ENCODE data around the gene TNFAIP6. TPM values are rescaled to one million over a fixed set of nuclear protein-coding genes. Genes with fewer than 3 reads are reported as not detected.

Gene TNFAIP6
- polyA plus RNA-seq, 1 donor = 2.9 TPM

DNA sequence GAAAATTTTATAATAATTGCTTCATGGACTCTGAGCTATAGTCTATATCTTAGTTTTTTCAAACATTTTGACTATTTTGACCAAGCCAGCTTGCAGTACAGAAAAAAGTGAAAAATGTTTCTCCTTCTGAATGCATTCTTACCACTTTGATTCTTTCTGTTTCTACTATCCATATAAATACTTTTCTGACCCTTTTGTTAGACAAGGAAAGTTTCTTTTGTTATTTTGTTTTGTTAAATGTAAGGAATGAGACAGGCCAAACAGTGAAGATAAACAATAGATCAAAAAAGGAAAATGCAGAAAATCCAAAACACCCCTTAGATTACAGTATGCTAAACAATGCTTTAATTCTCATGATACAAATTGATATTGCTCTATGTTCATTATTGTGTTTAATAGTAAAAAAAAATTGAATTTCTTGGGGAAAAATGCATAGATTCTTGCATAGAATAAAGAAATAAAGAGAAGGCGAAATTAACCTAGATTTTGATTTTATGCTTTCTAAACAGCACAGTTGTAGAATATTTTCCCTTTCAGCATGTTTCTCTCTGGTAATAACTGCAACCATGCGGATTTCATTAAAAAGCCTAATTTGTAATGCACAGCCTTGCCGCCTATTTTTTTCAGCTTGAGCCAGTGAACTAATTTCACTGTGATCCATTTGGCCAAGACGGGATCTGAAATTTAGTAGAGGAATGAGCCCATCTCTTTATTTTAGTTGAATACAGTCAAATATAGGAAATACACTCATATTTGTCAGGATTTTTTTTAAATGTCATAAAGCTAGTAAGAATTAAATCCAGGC lies 976 bp downstream of the TNFAIP6 start:
- Histone ChIP-seq H3K36me3 (ENCODE audit: control insufficient read depth, insufficient read depth, low read length) (no peaks in the 10 kb centered on the region), H3K4me1 (ENCODE audit: control insufficient read depth, insufficient read depth, low read length) (no peaks in the 10 kb centered on the region), H3K4me3 (ENCODE audit: low read length) (no peak overlapping the region), H3K9me3 (ENCODE audit: control insufficient read depth, low read depth, low read length) (no peaks in the 10 kb centered on the region), H3K27me3 (ENCODE audit: control insufficient read depth, insufficient read depth, low read length) (no peaks in the 10 kb centered on the region), H3K27ac (ENCODE audit: low read length) (no peak overlapping the region)
- 100% methylated on average over 1 of the region's 4 CpGs for WGBS (ENCODE audit: insufficient coverage, low lambda C conversion rate)
- DNase-seq = no peak

DNA sequence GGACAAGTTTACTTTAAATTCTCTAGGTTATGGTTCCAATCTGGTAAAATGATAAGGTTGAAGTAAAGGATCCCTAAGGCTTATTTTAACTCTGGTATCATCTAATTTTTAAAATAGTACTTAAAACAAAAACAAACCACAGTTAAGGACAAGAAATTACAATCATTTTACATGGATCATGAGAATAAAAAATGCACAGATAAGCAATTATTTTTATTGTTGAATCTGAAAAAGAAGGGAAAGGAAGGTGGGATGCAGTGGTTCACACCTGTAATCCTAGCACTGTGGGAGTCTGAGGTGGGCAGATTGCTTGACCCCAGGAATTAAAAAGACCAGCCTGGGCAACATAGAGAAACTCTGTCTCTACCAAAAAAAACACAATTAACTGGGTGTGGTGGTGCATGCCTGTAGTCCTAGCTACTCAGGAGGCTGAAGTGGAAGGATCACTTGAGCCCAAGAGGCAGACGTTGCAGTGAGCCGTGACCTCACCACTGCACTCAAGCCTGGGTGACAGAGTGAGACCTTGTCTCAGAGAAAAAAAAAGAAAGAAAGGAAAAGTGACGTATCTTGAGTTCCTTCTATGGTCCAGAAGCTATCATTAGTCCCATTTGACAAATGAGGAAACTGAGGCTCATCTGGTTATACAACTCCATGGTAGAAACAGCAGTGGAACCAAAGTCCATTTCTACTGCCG lies 2.5 kb downstream of the TNFAIP6 start:
- Histone ChIP-seq H3K27me3 (ENCODE audit: control insufficient read depth, insufficient read depth, low read length) (no peaks in the 10 kb centered on the region), H3K27ac (ENCODE audit: low read length) (no peak overlapping the region), H3K4me3 (ENCODE audit: low read length) (no peak overlapping the region), H3K36me3 (ENCODE audit: control insufficient read depth, insufficient read depth, low read length) (no peaks in the 10 kb centered on the region), H3K9me3 (ENCODE audit: control insufficient read depth, low read depth, low read length) (no peaks in the 10 kb centered on the region), H3K4me1 (ENCODE audit: control insufficient read depth, insufficient read depth, low read length) (no peaks in the 10 kb centered on the region)
- no CpG with 5 or more reads among the region's 4 CpGs for WGBS (ENCODE audit: insufficient coverage, low lambda C conversion rate)
- DNase-seq = no peak

DNA sequence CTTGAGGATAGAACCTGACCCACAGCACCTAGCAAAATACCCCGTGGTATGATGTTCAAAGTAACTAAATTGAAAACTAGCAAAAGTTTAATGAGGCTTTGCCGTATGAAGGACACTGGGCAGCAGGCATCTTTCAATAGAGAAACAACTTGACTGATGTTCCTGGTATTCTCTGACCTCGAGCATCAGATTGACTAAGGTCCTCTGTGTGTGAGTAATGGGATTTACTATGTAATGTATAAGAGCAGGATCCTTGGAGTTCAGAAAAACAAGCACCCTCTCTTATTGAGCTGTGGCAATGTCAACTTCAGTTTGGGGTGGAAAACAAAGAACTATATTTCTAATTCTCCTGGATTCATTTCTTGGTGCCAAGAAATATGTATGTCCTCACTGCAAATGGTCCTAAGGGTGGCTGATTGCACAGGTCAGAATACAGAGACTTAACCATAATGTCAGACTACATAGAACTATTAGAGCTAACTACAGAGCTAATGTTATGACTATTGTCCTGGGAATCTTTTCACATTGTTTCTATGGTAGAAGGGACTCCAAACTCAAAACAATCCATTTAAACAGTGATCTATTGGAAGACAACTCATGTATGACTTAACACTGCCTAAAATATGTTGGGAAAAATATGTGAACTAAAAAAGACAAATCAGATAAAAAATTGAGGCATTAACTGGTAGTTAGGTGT lies 4.4 kb downstream of the TNFAIP6 start:
- H3K36me3 ChIP-seq (ENCODE audit: control insufficient read depth, insufficient read depth, low read length) = no peaks in the 10 kb centered on the region
- no peaks in the 10 kb centered on the region for H3K27me3 ChIP-seq (ENCODE audit: control insufficient read depth, insufficient read depth, low read length)
- no peak overlapping the region for H3K27ac ChIP-seq (ENCODE audit: low read length)
- no peaks in the 10 kb centered on the region for H3K9me3 ChIP-seq (ENCODE audit: control insufficient read depth, low read depth, low read length)
- 100% methylated on average over 1 of the region's 3 CpGs for WGBS (ENCODE audit: insufficient coverage, low lambda C conversion rate)
- DNase-seq = no peak
- no peaks in the 10 kb centered on the region for H3K4me1 ChIP-seq (ENCODE audit: control insufficient read depth, insufficient read depth, low read length)
- no peak overlapping the region for H3K4me3 ChIP-seq (ENCODE audit: low read length)

DNA sequence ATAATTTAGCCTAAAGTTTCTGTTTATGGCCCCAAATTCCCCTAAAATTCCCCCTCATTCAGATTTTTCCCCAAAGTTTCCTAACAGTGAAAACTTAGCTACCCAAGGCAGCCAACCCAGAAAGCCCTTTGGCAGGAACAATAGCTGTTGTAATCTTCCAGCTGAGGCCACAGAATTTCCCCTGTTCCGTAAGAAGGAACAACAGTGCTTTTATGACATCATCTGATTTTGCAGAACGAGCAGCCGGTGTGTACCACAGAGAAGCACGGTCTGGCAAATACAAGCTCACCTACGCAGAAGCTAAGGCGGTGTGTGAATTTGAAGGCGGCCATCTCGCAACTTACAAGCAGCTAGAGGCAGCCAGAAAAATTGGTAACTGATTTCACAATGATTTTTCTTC lies 6.3 kb downstream of the TNFAIP6 start:
- Histone ChIP-seq H3K9me3 (ENCODE audit: control insufficient read depth, low read depth, low read length) (no peaks in the 10 kb centered on the region), H3K4me1 (ENCODE audit: control insufficient read depth, insufficient read depth, low read length) (no peaks in the 10 kb centered on the region), H3K4me3 (ENCODE audit: low read length) (no peak overlapping the region), H3K27ac (ENCODE audit: low read length) (no peak overlapping the region), H3K27me3 (ENCODE audit: control insufficient read depth, insufficient read depth, low read length) (no peaks in the 10 kb centered on the region), H3K36me3 (ENCODE audit: control insufficient read depth, insufficient read depth, low read length) (no peaks in the 10 kb centered on the region)
- WGBS (ENCODE audit: insufficient coverage, low lambda C conversion rate) = no CpG with 5 or more reads among the region's 8 CpGs
- no peak for DNase-seq

DNA sequence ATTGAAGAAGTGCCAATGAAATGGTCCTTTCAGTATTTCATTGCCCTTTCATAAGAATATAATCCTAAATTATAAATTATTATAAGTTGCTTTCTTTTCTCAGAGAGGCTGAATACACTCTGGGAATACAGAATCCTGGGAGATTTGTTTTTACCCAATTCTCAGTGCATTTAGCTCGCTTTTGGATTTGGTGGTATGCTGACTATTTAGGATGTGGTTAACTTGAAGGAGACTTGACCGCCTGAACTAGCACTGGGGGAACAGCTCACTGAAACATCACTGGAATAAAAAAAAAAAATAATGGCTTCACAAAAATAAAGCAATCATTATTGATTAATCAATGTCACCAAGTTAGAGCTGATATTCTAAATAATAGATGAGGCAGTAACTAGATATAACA lies 10.2 kb downstream of the TNFAIP6 start:
- Histone ChIP-seq H3K36me3 (ENCODE audit: control insufficient read depth, insufficient read depth, low read length) (no peaks in the 10 kb centered on the region), H3K27ac (ENCODE audit: low read length) (no peak overlapping the region), H3K27me3 (ENCODE audit: control insufficient read depth, insufficient read depth, low read length) (no peaks in the 10 kb centered on the region), H3K9me3 (ENCODE audit: control insufficient read depth, low read depth, low read length) (no peaks in the 10 kb centered on the region), H3K4me3 (ENCODE audit: low read length) (no peak overlapping the region), H3K4me1 (ENCODE audit: control insufficient read depth, insufficient read depth, low read length) (no peaks in the 10 kb centered on the region)
- WGBS (ENCODE audit: insufficient coverage, low lambda C conversion rate) = 100% methylated on average over 1 of the region's 2 CpGs
- no peak for DNase-seq

DNA sequence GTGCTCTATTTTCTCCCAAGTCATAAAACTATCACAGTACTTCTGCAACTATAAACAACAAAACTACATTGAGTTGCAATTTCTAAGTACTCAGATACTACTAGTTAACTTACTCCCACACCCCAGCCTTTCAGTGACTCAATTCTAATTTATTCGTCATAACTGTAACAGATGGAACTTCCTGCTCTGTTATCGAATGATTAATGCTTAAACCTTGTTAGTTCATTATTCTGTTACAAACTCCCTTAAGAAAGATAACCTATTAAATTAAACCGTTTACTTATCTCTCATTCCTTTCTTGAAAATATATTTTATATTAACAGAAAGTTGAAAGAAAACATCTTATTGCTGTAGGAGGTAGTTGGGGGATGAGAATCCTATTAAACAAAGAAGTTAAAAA lies 17.0 kb downstream of the TNFAIP6 start:
- 74% methylated on average over 3 of the region's 3 CpGs for WGBS (ENCODE audit: insufficient coverage, low lambda C conversion rate)
- DNase-seq = no peak
- Histone ChIP-seq H3K9me3 (ENCODE audit: control insufficient read depth, low read depth, low read length) (no peaks in the 10 kb centered on the region), H3K27ac (ENCODE audit: low read length) (no peak overlapping the region), H3K36me3 (ENCODE audit: control insufficient read depth, insufficient read depth, low read length) (no peaks in the 10 kb centered on the region), H3K4me3 (ENCODE audit: low read length) (no peak overlapping the region), H3K4me1 (ENCODE audit: control insufficient read depth, insufficient read depth, low read length) (no peaks in the 10 kb centered on the region), H3K27me3 (ENCODE audit: control insufficient read depth, insufficient read depth, low read length) (no peaks in the 10 kb centered on the region)

DNA sequence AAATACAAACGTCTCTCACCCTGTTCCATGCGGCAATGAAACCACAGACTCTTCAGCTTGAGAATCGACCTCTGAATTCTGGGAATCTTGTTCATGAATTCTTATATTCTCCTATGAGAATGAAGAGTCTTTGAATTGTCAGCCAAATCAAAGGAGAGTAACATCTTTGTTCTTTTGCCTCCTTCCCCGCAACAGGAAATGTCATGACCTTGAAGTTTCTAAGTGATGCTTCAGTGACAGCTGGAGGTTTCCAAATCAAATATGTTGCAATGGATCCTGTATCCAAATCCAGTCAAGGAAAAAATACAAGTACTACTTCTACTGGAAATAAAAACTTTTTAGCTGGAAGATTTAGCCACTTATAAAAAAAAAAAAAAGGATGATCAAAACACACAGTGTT lies 21.8 kb downstream of the TNFAIP6 start:
- 80% methylated on average over 1 of the region's 4 CpGs for WGBS (ENCODE audit: insufficient coverage, low lambda C conversion rate)
- H3K27ac ChIP-seq (ENCODE audit: low read length) = no peak overlapping the region
- no peak for DNase-seq

DNA sequence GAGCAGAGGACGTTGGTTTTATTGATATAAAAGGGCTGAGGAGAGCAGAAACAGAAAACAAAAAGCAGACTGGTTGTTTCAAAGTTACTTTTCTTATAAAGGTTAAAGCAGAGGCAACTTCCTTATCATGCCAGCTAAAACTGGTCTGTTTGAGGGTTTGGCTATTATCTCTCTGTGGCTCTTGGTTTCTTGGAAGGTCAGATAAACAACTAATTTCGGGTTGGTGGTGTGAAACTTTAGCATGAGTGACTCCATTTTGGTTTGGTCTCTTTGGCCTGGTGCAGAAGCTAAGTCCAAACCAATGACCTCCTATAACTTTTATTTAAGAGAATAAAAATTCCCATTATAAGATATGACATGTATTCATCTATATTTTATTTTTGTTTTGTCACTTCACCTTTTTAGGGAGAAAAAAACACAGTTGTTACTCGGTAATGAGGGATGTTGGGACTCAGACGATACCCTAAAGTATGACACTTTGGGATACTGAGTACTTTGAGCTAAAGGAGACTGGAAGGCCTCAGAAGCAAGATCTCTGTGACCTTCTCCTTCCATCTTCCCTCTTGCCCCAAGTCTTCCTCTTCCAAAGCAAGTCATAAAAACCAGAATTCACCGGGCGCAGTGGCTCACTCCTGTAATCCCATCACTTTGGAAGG lies 23.3 kb downstream of the TNFAIP6 start:
- H3K27ac ChIP-seq (ENCODE audit: low read length) = no peak overlapping the region
- DNase-seq = no peak
- H3K4me3 ChIP-seq (ENCODE audit: low read length) = no peak overlapping the region
- H3K9me3 ChIP-seq (ENCODE audit: control insufficient read depth, low read depth, low read length) = no peaks in the 10 kb centered on the region
- H3K27me3 ChIP-seq (ENCODE audit: control insufficient read depth, insufficient read depth, low read length) = no peaks in the 10 kb centered on the region
- no peaks in the 10 kb centered on the region for H3K4me1 ChIP-seq (ENCODE audit: control insufficient read depth, insufficient read depth, low read length)
- no peaks in the 10 kb centered on the region for H3K36me3 ChIP-seq (ENCODE audit: control insufficient read depth, insufficient read depth, low read length)
- WGBS (ENCODE audit: insufficient coverage, low lambda C conversion rate) = 38% methylated on average over 1 of the region's 6 CpGs

More for the DNA sequence above, 21.8 kb downstream of the TNFAIP6 start:
- Histone ChIP-seq H3K36me3 (ENCODE audit: control insufficient read depth, insufficient read depth, low read length) (no peaks in the 10 kb centered on the region), H3K4me1 (ENCODE audit: control insufficient read depth, insufficient read depth, low read length) (no peaks in the 10 kb centered on the region), H3K27me3 (ENCODE audit: control insufficient read depth, insufficient read depth, low read length) (no peaks in the 10 kb centered on the region), H3K9me3 (ENCODE audit: control insufficient read depth, low read depth, low read length) (no peaks in the 10 kb centered on the region), H3K4me3 (ENCODE audit: low read length) (no peak overlapping the region)

DNA sequence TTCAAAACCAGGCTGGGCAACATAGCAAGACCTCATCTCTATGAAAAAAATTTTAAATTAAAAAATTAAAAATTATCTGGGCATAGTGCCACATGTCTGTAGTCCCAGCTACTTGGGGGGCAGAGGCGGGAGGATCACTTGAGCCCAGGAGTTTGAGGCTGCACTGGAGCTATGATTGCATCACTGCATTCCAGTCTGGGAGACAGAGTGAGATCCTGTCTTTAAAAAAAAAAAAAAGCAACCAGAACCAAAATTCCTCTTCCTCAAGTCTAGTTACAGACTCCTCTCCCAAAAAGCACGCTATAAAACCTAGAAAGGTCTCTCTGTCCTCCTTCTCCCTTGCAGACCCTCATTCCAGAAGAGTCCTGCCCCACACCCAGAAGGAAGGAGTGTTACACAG lies 23.9 kb downstream of the TNFAIP6 start:
- no peaks in the 10 kb centered on the region for H3K36me3 ChIP-seq (ENCODE audit: control insufficient read depth, insufficient read depth, low read length)
- H3K9me3 ChIP-seq (ENCODE audit: control insufficient read depth, low read depth, low read length) = no peaks in the 10 kb centered on the region
- no peaks in the 10 kb centered on the region for H3K4me1 ChIP-seq (ENCODE audit: control insufficient read depth, insufficient read depth, low read length)
- no peak for DNase-seq
- H3K27me3 ChIP-seq (ENCODE audit: control insufficient read depth, insufficient read depth, low read length) = no peaks in the 10 kb centered on the region
- H3K27ac ChIP-seq (ENCODE audit: low read length) = no peak overlapping the region
- WGBS (ENCODE audit: insufficient coverage, low lambda C conversion rate) = no CpG with 5 or more reads among the region's 2 CpGs
- no peak overlapping the region for H3K4me3 ChIP-seq (ENCODE audit: low read length)

DNA sequence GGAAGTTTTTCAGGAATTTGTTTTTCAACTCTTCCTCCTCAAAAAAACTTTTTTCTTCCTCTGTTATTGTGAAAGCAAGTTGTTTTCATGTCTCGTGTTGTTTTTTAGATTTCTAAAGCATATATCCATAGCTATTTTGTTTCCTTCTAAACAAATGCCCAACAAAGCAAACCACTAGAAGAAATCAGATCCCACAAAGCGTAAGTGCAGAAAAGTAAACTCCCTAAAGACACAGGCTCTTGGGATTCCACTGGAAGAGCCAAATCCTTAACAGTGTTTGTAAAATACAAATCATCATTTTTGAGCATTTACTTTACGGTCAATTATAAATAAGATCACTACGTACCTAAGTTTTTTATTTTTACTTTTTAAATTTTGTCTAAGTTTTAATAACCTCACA lies 30.6 kb downstream of the TNFAIP6 start:
- Histone ChIP-seq H3K27ac (ENCODE audit: low read length) (no peak overlapping the region), H3K9me3 (ENCODE audit: control insufficient read depth, low read depth, low read length) (no peaks in the 10 kb centered on the region), H3K4me1 (ENCODE audit: control insufficient read depth, insufficient read depth, low read length) (no peaks in the 10 kb centered on the region), H3K36me3 (ENCODE audit: control insufficient read depth, insufficient read depth, low read length) (no peaks in the 10 kb centered on the region), H3K4me3 (ENCODE audit: low read length) (no peak overlapping the region), H3K27me3 (ENCODE audit: control insufficient read depth, insufficient read depth, low read length) (no peaks in the 10 kb centered on the region)
- WGBS (ENCODE audit: insufficient coverage, low lambda C conversion rate) = 88% methylated on average over 3 of the region's 4 CpGs
- no peak for DNase-seq
